Memory B cell (primary cell): ENCODE data around the gene MAFF.

Source experiments
- ATAC-seq: fragments of 150-1000 bp; cut with Tn5 transposase; 2 replicates; pipeline ENCODE4 v1.10.0; 2021; ENCODE audit warnings: low read depth, mild to moderate bottlenecking, moderate library complexity
- DNase-seq, 2 donors: peaks; one replicate each; pipeline ENCODE4 v3.0.0; 2022; ENCODE audit warnings: low spot score in 2 of 2
- H3K27ac Mint-ChIP-seq: one replicate; pipeline ENCODE4 v1.8.0; 2022; ENCODE audit warnings: mild to moderate bottlenecking, moderate library complexity, mixed read lengths
- H3K27me3 Mint-ChIP-seq: one replicate; pipeline ENCODE4 v1.8.0; 2022; ENCODE audit warnings: mixed read lengths
- H3K36me3 Mint-ChIP-seq: one replicate; pipeline ENCODE4 v1.8.0; 2022; ENCODE audit warnings: mild to moderate bottlenecking, mixed read lengths
- H3K4me1 Mint-ChIP-seq: one replicate; pipeline ENCODE4 v1.8.0; 2022; ENCODE audit warnings: mixed read lengths
- H3K4me3 Mint-ChIP-seq: one replicate; pipeline ENCODE4 v1.8.0; 2022; ENCODE audit warnings: mild to moderate bottlenecking, moderate library complexity, mixed read lengths
- H3K9me3 Mint-ChIP-seq: one replicate; pipeline ENCODE4 v1.8.0; 2022; ENCODE audit warnings: mixed read lengths

Gene MAFF

GRCh38 chr22:38187413-38188212, 14.2 kb upstream of the MAFF start:
- H3K4me1 Mint-ChIP-seq, result no peaks in the 10 kb centered on the region
- H3K4me3 Mint-ChIP-seq, result no peak overlapping the region
- ATAC-seq (no peak), DNase-seq (no peak)
- H3K9me3 Mint-ChIP-seq, result peaks cover 1% of the 10 kb centered on the region
- H3K36me3 Mint-ChIP-seq, result peaks cover 4% of the 10 kb centered on the region
- H3K27ac Mint-ChIP-seq, result no peak overlapping the region
- H3K27me3 Mint-ChIP-seq, result peaks cover 21% of the 10 kb centered on the region

DNA sequence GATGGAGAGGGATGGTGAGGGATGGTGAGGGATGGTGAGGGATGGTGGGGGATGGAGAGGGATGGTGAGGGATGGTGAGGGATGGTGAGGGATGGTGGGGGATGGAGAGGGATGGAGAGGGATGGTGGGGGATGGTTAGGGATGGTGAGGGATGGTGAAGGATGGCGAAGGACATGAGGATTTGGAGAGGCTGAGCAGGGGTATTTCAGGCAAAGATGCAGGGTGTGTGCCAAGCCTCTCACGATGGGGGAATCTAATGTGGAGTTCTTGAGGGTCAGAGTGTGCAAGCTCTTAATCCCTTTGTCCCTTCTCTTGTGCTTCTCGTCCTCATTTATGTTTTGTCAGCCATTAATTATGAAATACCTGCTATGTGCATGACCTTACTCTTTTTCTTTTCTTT, 12.7 kb upstream of the MAFF start:
- H3K27me3 Mint-ChIP-seq, result peaks cover 21% of the 10 kb centered on the region
- peaks cover 4% of the 10 kb centered on the region for H3K36me3 Mint-ChIP-seq
- no peak overlapping the region for H3K4me3 Mint-ChIP-seq
- DNase-seq, result no peak
- peaks cover under 1% of the 10 kb centered on the region for H3K4me1 Mint-ChIP-seq
- H3K9me3 Mint-ChIP-seq, result peaks cover 1% of the 10 kb centered on the region
- ATAC-seq, result no peak
- no peak overlapping the region for H3K27ac Mint-ChIP-seq

GRCh38 chr22:38190581-38190980, 11.2 kb upstream of the MAFF start:
- H3K4me3 Mint-ChIP-seq, result no peak overlapping the region
- no peak overlapping the region for H3K27ac Mint-ChIP-seq
- peaks cover 18% of the 10 kb centered on the region for H3K27me3 Mint-ChIP-seq
- peaks cover 4% of the 10 kb centered on the region for H3K36me3 Mint-ChIP-seq
- peaks cover 1% of the 10 kb centered on the region for H3K9me3 Mint-ChIP-seq
- no peak for DNase-seq
- H3K4me1 Mint-ChIP-seq, result peaks cover 4% of the 10 kb centered on the region
- ATAC-seq, result no peak

- peaks cover 4% of the 10 kb centered on the region for H3K4me1 Mint-ChIP-seq
- no peak overlapping the region for H3K4me3 Mint-ChIP-seq
- H3K27ac Mint-ChIP-seq, result no peak overlapping the region
- ATAC-seq (no peak), DNase-seq (no peak)
- peaks cover 1% of the 10 kb centered on the region for H3K9me3 Mint-ChIP-seq
- peaks cover 18% of the 10 kb centered on the region for H3K27me3 Mint-ChIP-seq
- peaks cover 4% of the 10 kb centered on the region for H3K36me3 Mint-ChIP-seq
These were observed 10.7 kb upstream of the MAFF start for GRCh38 chr22:38191055-38191454.

DNA sequence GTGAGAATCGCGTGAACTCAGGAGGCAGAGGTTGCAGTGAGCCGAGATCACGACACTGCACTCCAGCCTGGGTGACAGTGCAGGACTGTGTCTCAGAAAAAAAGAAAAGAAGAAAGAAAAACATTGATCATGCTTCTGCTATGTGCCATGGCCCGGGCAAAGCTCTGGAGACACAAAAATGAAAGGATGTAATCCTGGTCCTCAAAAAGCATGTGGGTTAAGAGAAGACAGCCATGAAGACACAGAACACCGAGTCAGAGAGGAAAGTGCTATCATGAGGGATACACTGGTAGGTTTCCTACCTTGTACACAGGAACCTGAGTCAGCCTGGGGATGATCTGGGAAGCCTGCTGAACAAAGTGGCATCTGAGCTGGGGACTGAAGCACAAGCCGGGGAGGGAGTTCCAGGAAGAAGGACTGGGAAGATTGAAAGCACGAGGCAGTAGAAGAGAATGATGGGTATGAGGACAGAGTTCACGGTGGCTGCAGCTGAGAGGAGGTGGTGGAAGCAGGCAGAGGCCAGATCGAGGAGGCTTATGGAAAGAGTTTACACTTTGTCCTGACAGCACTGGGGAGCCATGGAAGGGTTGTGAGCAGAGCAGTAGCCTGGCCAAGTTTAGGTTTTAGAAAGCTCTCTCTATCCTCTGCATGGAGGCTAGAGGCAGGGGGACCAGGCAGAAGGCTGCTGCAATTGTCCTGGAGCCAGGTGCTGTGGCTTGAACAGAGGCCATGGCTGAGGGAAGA, 9.9 kb upstream of the MAFF start:
- no peak for ATAC-seq
- Mint-ChIP-seq H3K27me3 (peaks cover 12% of the 10 kb centered on the region), H3K9me3 (peaks cover 1% of the 10 kb centered on the region), H3K36me3 (peaks cover 4% of the 10 kb centered on the region), H3K4me1 (peaks cover 4% of the 10 kb centered on the region), H3K27ac (no peak overlapping the region), H3K4me3 (no peak overlapping the region)
- no peak for DNase-seq

DNA sequence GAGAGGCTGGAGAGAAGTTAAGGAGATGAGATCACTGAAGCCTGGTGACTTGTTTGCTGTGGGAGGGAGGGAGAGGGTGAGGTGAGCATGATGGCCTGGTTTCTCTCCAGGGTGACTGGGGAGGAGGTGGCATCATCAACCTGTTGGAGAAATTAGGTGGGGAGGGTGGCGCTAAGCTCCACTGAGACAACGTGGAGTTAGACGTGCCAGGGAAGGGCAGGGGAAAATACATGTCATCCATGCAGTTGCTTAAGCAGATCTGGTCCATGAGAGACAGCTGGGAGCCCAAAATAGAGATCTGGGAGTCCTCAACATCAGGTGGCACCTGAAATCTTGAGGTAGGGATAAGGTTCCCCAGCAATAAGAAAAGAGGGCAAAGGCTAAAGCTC, 9.3 kb upstream of the MAFF start:
- Mint-ChIP-seq H3K4me3 (no peak overlapping the region), H3K27ac (no peak overlapping the region), H3K9me3 (peaks cover 1% of the 10 kb centered on the region), H3K36me3 (peaks cover 4% of the 10 kb centered on the region), H3K27me3 (peaks cover 12% of the 10 kb centered on the region), H3K4me1 (peaks cover 4% of the 10 kb centered on the region)
- DNase-seq, result no peak
- no peak for ATAC-seq

DNA sequence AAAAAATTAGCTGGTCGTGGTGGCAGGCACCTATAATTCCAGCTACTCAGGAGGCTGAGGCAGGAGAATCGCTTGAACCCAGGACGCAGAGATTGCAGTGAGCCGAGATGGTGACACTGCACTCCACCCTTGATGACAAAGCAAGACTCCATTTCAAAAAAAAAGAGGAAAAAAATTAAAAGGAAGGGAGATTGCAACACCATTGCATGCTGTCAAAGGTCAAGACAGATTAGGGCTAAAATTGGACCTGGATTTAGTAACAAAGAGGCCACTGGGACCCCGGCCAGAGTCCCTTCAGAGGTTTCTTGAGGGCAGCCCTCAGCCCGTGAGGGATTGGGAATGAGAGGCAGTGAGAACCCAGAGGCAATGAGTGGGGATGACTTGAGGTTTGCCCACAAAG, 8.2 kb upstream of the MAFF start:
- Mint-ChIP-seq H3K36me3 (peaks cover 2% of the 10 kb centered on the region), H3K27me3 (peaks cover 11% of the 10 kb centered on the region), H3K4me1 (peaks cover 4% of the 10 kb centered on the region), H3K9me3 (peaks cover 1% of the 10 kb centered on the region), H3K27ac (no peak overlapping the region), H3K4me3 (no peak overlapping the region)
- ATAC-seq, result no peak
- DNase-seq, result no peak

DNA sequence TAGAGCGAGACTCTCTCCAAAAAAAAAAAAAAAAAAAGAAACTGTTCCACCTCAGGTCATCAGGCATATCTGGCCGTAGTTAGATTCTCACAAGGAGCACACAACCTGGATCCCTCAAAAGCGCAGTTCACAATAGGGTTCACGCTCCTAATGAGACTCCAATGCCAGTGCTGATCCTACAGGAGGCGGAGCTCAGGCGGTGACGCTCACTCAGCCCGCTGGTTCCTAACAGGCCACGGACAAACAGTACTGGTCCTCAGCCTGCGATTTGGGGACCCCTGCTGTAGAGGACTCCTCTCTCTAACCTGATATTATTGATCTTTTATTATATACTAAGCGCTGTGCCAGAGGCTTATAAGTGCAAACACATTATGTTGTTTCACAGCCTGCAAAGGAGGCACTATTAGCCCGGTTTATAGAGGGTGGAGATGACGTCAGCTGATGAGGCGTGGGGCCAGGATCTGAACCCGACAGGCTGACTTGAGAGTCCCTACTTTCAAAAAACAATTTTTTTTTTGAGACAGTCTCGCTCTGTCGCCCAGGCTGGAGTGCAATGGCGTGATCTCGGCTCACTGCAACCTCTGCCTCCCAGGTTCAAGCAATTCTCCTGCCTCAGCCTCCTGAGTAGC, 4.9 kb upstream of the MAFF start:
- no peak overlapping the region for H3K4me3 Mint-ChIP-seq

GRCh38 chr22:38199826-38200559, 1.8 kb upstream of the MAFF start:
- no peaks in the 10 kb centered on the region for H3K27me3 Mint-ChIP-seq
- H3K36me3 Mint-ChIP-seq, result no peaks in the 10 kb centered on the region
- no peak overlapping the region for H3K4me3 Mint-ChIP-seq
- peaks cover 31% of the 10 kb centered on the region for H3K4me1 Mint-ChIP-seq
- no peak for DNase-seq
- no peak overlapping the region for H3K27ac Mint-ChIP-seq
- ATAC-seq, result no peak
- no peaks in the 10 kb centered on the region for H3K9me3 Mint-ChIP-seq

More for the DNA sequence above, 4.9 kb upstream of the MAFF start:
- no peak overlapping the region for H3K27ac Mint-ChIP-seq
- ATAC-seq, result no peak
- DNase-seq, result no peak
- peaks cover 4% of the 10 kb centered on the region for H3K27me3 Mint-ChIP-seq
- H3K9me3 Mint-ChIP-seq, result no peaks in the 10 kb centered on the region
- no peaks in the 10 kb centered on the region for H3K36me3 Mint-ChIP-seq
- peaks cover 18% of the 10 kb centered on the region for H3K4me1 Mint-ChIP-seq

GRCh38 chr22:38201371-38201710, 453 bp upstream of the MAFF start:
- peak overlapping the region; percentile 73 for H3K4me3 Mint-ChIP-seq
- H3K36me3 Mint-ChIP-seq, result no peaks in the 10 kb centered on the region
- H3K27me3 Mint-ChIP-seq, result no peaks in the 10 kb centered on the region
- DNase-seq, result no peak
- no peak for ATAC-seq
- H3K4me1 Mint-ChIP-seq, result peaks cover 31% of the 10 kb centered on the region
- H3K9me3 Mint-ChIP-seq, result no peaks in the 10 kb centered on the region
- H3K27ac Mint-ChIP-seq, result peak overlapping the region; percentile 56

DNA sequence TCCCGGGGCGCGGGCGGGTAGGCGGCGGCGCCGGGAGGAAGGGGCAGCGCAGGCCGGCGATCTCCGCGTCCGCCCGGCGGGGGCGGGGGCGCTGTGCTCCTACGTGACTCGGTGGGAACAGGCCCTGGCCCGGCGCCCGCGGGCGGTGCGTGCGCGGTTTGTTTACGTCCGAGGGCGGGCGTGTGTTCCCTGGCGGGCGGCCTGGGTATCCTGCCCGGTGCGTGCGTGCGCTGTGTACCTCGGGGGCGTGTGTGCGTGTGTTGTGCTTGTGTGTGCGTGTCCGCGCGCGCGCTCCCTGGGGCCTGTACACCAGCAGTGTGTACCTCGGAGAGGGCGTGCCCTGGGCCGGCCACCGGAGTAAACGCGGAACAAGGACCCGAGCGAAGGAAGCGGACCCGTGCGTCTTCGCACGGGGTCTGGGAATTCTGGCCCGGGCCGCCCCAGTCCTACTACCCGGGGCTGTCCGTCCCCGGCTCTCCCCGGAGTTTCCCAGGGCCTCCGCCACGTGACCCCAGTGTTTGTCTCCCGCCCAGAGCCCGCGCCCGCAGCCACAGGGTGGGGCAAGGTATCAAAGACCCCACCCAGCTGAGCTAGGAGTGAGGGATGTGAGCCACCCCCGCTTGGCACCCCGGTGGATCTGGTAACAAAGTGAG, 769 bp downstream of the MAFF start:
- peaks cover 31% of the 10 kb centered on the region for H3K4me1 Mint-ChIP-seq
- no peaks in the 10 kb centered on the region for H3K27me3 Mint-ChIP-seq
- H3K27ac Mint-ChIP-seq, result peak overlapping the region; percentile 73
- H3K9me3 Mint-ChIP-seq, result no peaks in the 10 kb centered on the region
- DNase-seq (peak; percentile 38 to 57), ATAC-seq (peak; percentile 49)
- H3K4me3 Mint-ChIP-seq, result peak overlapping the region; percentile 88
- H3K36me3 Mint-ChIP-seq, result no peaks in the 10 kb centered on the region

DNA sequence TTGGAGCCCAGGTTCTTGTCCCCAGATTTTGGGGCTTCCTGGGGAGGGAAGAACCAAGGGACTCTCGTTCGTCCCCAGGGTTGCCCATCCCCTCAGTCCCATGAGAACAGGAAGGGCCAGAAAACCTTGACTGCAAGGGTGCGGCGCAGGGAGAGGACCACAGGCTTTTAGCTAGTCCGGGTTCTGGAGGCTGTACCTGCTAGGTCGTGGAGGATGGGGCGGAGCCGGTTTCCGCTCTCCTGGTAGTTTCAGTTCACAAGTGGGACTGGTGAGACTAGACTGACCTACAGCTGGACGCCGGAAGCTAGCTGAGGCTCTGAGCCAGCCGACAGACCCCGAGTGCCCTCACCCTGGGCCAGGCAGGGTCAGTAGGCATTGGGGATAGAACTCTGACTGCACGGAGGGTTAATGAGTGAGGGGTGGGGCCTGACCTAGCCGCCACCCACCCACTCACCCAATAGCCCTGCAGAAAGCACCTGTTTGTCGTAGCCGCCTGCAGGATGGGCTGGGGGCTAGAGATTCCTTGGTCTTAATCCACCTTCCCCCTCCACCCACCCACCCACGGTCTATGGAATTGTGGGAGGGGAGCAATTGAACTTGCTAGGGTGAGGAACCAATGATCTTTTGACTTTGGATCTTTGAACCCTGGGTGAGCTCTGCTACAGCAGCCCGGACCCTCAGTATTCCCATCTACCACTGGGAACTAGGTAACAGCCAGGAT, 1.5 kb downstream of the MAFF start:
- Mint-ChIP-seq H3K27ac (peak overlapping the region; percentile 73), H3K9me3 (no peaks in the 10 kb centered on the region)
- no peak for ATAC-seq

More for the DNA sequence above, 1.5 kb downstream of the MAFF start:
- DNase-seq, result peak in 1 of 2 donors; percentile 46
- peaks cover 34% of the 10 kb centered on the region for H3K4me1 Mint-ChIP-seq
- H3K36me3 Mint-ChIP-seq, result no peaks in the 10 kb centered on the region
- peak overlapping the region; percentile 88 for H3K4me3 Mint-ChIP-seq
- no peaks in the 10 kb centered on the region for H3K27me3 Mint-ChIP-seq
